HG03060 (cell line): ENCODE data around the gene JMJD8.
"Not testable (repeated sequence)": the region's sequence is repeated elsewhere in the genome, so short reads cannot be mapped to it uniquely, and the experiment has no call there.

Experiments used
- ATAC-seq: cut with Tn5 transposase; IDR thresholded peaks from one replicate; pipeline ENCODE4 v1.9.1; 2021; ENCODE audit warnings: low read depth, moderate number of reproducible peaks; ENCODE audit not compliant: unreplicated experiment

The JMJD8 gene

GRCh38 chr16:693766-694165 is 9.6 kb upstream of the JMJD8 start:
- no peak for ATAC-seq

GRCh38 chr16:693364-693763 is 9.2 kb upstream of the JMJD8 start:
- ATAC-seq, result no peak

- no peak for ATAC-seq
These were observed 8.4 kb upstream of the JMJD8 start for GRCh38 chr16:692356-693108.

GRCh38 chr16:691242-691641 is 7.1 kb upstream of the JMJD8 start:
- not testable (repeated sequence) for ATAC-seq

GRCh38 chr16:689175-689897 is 5.2 kb upstream of the JMJD8 start:
- no peak for ATAC-seq

- no peak for ATAC-seq
These were observed 3.4 kb upstream of the JMJD8 start for GRCh38 chr16:687499-687898.

- no peak for ATAC-seq
These were observed 2.5 kb upstream of the JMJD8 start for GRCh38 chr16:686459-687260.

GRCh38 chr16:685967-686366 is 1.8 kb upstream of the JMJD8 start:
- no peak for ATAC-seq

GRCh38 chr16:684961-685696 is 995 bp upstream of the JMJD8 start:
- no peak for ATAC-seq

- no peak for ATAC-seq
These were observed 601 bp downstream of the JMJD8 start for GRCh38 chr16:683396-684070.

- ATAC-seq, result no peak
These were observed 1.4 kb downstream of the JMJD8 start for GRCh38 chr16:682493-683395.

- no peak for ATAC-seq
These were observed 2.2 kb downstream of the JMJD8 start for GRCh38 chr16:681746-682427.

GRCh38 chr16:680967-681745 is 3.0 kb downstream of the JMJD8 start:
- ATAC-seq, result no peak

GRCh38 chr16:680625-680945 is 3.5 kb downstream of the JMJD8 start:
- no peak for ATAC-seq

- ATAC-seq, result no peak
These were observed 4.1 kb downstream of the JMJD8 start, which contains the start of gene STUB1 for GRCh38 chr16:679814-680624. TSS of gene STUB1 (plus strand) at chr16:680410. CDS start at chr16:680526, 116 bp downstream.

GRCh38 chr16:678858-679813 is 5.0 kb downstream of the JMJD8 start:
- ATAC-seq, result no peak
